ENCODE results near the gene BMF.
A peak's percentile ranks its signal among the peaks of the same experiment; 100 is the strongest.

The BMF gene

GRCh38 chr15:40100947-40101905 lies 7.5 kb downstream of the BMF start:
- TF ChIP-seq EZH2phosphoT487 (conservative IDR thresholded peaks at IDR 0.05; ENCODE audit: low read length): no peak
- TF ChIP-seq CTCF (IDR thresholded peaks at IDR 0.05; ENCODE audit: insufficient read depth, low read length, poor library complexity, severe bottlenecking): no peak
- peak overlapping the region; percentile 68 for H3K9ac ChIP-seq (ENCODE audit: low read length)
- H3K27ac ChIP-seq (ENCODE audit: low read depth, low read length): peak overlapping the region; percentile 98
- H3K27me3 ChIP-seq (ENCODE audit: low read length): no peaks in the 10 kb centered on the region
- H3K9me3 ChIP-seq (ENCODE audit: insufficient read depth, low read length): no peaks in the 10 kb centered on the region
- no peak overlapping the region for H3K4me3 ChIP-seq (ENCODE audit: insufficient read depth, low read length, poor library complexity, severe bottlenecking)
- H3F3A ChIP-seq (ENCODE audit: insufficient read depth): peaks cover 90% of the 10 kb centered on the region
- peak overlapping the region; percentile 70 for H3K4me2 ChIP-seq (ENCODE audit: low read depth, low read length, poor library complexity, severe bottlenecking)
- H2AFZ ChIP-seq (ENCODE audit: low read depth, low read length, severe bottlenecking): no peak overlapping the region
- H3K79me2 ChIP-seq (ENCODE audit: insufficient read depth, low read length): peaks cover 57% of the 10 kb centered on the region
- H4K20me1 ChIP-seq (ENCODE audit: low read depth, low read length): no peaks in the 10 kb centered on the region
- peaks cover 6% of the 10 kb centered on the region for H3K36me3 ChIP-seq (ENCODE audit: low read length)
- H3K9me2 ChIP-seq (replicated peaks; ENCODE audit: insufficient read depth, low read length): no peaks in the 10 kb centered on the region

- H3F3A ChIP-seq (ENCODE audit: insufficient read depth): peaks cover 90% of the 10 kb centered on the region
- peaks cover 8% of the 10 kb centered on the region for H3K36me3 ChIP-seq (ENCODE audit: low read length)
- no peak overlapping the region for H3K4me3 ChIP-seq (ENCODE audit: insufficient read depth, low read length, poor library complexity, severe bottlenecking)
- no peaks in the 10 kb centered on the region for H3K9me3 ChIP-seq (ENCODE audit: insufficient read depth, low read length)
- TF ChIP-seq EZH2phosphoT487 (conservative IDR thresholded peaks at IDR 0.05; ENCODE audit: low read length) (no peak), CTCF (IDR thresholded peaks at IDR 0.05; ENCODE audit: insufficient read depth, low read length, poor library complexity, severe bottlenecking) (no peak)
- H3K9ac ChIP-seq (ENCODE audit: low read length): peak overlapping the region; percentile 68
- H3K9me2 ChIP-seq (replicated peaks; ENCODE audit: insufficient read depth, low read length): no peaks in the 10 kb centered on the region
- H2AFZ ChIP-seq (ENCODE audit: low read depth, low read length, severe bottlenecking): no peak overlapping the region
- peaks cover 63% of the 10 kb centered on the region for H3K79me2 ChIP-seq (ENCODE audit: insufficient read depth, low read length)
- H4K20me1 ChIP-seq (ENCODE audit: low read depth, low read length): no peaks in the 10 kb centered on the region
- peak overlapping the region; percentile 98 for H3K27ac ChIP-seq (ENCODE audit: low read depth, low read length)
- no peaks in the 10 kb centered on the region for H3K27me3 ChIP-seq (ENCODE audit: low read length)
- H3K4me2 ChIP-seq (ENCODE audit: low read depth, low read length, poor library complexity, severe bottlenecking): peak overlapping the region; percentile 70
Measured at GRCh38 chr15:40100123-40100946, 8.3 kb downstream of the BMF start.

GRCh38 chr15:40098489-40099261 lies 10.0 kb downstream of the BMF start:
- Histone ChIP-seq H3K4me3 (ENCODE audit: insufficient read depth, low read length, poor library complexity, severe bottlenecking) (peak overlapping the region; percentile 12), H3K27me3 (ENCODE audit: low read length) (no peaks in the 10 kb centered on the region), H3F3A (ENCODE audit: insufficient read depth) (peaks cover 90% of the 10 kb centered on the region), H3K4me2 (ENCODE audit: low read depth, low read length, poor library complexity, severe bottlenecking) (peak overlapping the region; percentile 70), H3K36me3 (ENCODE audit: low read length) (peaks cover 10% of the 10 kb centered on the region), H3K9me3 (ENCODE audit: insufficient read depth, low read length) (no peaks in the 10 kb centered on the region), H4K20me1 (ENCODE audit: low read depth, low read length) (no peaks in the 10 kb centered on the region), H3K27ac (ENCODE audit: low read depth, low read length) (peak overlapping the region; percentile 98), H3K9me2 (replicated peaks; ENCODE audit: insufficient read depth, low read length) (no peaks in the 10 kb centered on the region), H3K79me2 (ENCODE audit: insufficient read depth, low read length) (peaks cover 70% of the 10 kb centered on the region), H3K9ac (ENCODE audit: low read length) (peak overlapping the region; percentile 68), H2AFZ (ENCODE audit: low read depth, low read length, severe bottlenecking) (no peak overlapping the region)
- TF ChIP-seq CTCF (IDR thresholded peaks at IDR 0.05; ENCODE audit: insufficient read depth, low read length, poor library complexity, severe bottlenecking): no peak
- no peak for TF ChIP-seq EZH2phosphoT487 (conservative IDR thresholded peaks at IDR 0.05; ENCODE audit: low read length)

Data from SU-DHL-6 (cell line).